ENCODE data around the gene FPR1.

FPR1 gene

DNA sequence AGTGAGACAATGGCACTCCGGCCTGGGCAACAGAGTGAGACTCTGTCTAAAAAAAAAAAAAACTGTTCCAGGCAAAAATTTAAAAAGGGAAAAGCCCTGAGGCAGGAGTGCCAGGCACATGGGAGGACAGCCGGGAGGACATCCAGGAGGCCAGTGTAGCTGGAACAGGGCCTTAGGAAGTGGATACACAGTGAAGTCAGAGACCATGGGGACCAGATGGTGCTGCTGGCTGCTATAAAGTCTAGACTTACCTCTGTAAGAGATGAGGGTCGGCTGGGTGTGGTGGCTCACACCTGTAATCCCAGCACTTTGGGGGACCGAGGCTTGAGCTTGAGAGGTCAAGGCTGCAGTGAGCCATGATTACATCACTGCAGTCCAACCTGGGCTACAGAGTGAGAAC is 42.9 kb downstream of the FPR1 start:
- in situ Hi-C loops (cut with MboI; ENCODE audit: low sequenced_read_pairs), result no loop called here

DNA sequence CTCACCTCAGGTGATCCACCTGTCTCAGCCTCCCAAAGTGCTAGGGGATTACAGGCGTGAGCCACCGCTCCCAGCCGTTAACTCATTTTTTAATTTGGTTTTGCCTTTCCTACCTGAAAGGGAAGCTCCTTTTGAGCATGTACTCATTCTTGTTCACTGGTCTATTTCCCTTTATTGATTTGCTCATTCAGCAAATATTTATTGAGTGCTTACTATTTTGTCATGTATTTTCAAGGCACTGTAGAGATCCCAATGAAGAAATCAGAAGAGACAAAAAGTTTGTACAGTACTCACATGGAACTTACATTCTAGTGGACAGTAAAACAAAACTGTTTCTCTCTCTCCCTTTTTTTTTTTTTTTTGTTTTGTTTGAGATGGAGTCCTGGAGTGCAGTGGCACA is 44.8 kb downstream of the FPR1 start:
- in situ Hi-C loops (cut with MboI; ENCODE audit: low sequenced_read_pairs), result no loop called here

DNA sequence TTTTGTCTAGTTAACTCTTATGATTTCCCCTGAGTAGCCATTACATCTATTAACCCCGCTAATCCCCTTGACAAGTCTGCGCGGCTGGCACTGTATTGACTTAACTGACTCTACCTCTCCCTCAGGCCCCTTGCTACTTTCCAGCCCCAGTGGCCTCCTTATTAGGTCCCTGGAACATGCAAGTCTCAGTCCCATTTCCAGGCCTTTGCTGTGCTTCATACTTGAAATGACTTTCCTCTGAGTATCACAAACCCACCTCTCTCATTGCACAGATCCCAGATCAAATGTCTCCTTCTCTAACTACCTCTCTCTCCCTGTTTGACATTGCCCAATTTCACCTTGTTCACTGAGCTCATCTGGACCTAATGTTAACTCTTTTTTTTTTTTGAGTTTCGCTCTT is 45.4 kb downstream of the FPR1 start:
- in situ Hi-C loops (cut with MboI; ENCODE audit: low sequenced_read_pairs), result no loop called here

DNA sequence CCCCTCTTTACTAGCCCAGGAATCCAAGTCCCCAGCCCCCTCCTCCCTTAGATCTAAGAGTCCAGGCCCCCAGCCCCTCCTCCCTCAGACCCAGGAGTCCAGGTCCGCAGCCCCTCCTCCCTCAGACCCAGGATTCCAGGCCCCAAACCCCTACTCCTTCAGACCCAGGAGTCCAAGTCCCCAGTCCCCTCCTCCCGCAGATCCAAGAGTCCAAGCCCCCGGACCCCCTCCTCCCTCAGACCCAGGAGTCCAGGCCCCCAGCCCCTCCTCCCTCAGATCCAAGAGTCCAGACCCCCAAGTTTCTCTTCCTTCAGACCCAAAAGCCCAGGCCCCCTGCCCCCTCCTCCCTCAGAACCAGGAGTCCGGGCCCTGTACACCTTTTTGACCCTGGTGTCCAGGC is 47.1 kb downstream of the FPR1 start:
- in situ Hi-C loops (cut with MboI; ENCODE audit: low sequenced_read_pairs), result no loop called here

DNA sequence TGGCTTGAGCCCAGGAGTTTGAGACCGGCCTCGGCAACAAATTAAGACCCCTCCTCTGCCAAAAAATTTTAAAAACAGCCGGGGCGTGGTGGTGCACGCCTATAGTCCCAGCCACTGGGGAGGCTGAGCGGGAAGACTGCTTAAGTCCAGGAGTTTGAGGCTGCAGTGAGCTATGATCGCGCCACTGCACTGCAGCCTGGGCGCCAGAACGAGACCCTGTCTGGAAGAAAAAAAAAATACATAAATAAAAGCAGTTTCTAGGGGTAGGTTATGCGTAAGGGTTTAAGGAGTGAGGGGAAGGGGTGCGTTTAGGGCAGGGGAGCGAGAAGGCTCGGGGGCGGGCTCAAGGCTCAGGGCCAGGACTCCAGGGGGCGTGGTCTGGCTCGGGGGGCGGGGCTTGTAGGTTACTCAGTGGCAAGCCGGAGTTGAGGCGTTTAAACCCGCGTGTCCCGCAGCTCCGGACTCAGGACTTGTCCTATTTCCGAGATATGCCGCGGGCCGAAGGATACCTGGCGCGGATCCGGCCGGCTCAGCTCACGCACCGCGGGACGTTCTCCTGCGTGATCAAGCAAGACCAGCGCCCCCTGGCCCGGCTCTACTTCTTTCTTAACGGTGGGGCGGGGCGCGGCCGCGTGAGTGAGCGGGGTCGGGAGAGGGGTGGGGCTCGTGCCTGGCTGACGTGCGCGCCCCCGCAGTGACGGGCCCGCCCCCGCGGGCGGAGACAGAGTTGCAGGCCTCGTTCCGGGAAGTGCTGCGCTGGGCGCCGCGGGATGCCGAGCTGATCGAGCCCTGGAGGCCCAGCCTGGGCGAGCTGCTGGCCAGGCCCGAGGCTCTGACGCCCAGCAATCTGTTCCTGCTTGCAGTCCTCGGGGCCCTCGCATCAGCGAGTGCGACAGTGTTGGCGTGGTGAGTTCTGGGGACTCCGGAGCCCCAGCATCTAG is 47.8 kb downstream of the FPR1 start:
- in situ Hi-C loops (cut with MboI; ENCODE audit: low sequenced_read_pairs), result no loop called here

DNA sequence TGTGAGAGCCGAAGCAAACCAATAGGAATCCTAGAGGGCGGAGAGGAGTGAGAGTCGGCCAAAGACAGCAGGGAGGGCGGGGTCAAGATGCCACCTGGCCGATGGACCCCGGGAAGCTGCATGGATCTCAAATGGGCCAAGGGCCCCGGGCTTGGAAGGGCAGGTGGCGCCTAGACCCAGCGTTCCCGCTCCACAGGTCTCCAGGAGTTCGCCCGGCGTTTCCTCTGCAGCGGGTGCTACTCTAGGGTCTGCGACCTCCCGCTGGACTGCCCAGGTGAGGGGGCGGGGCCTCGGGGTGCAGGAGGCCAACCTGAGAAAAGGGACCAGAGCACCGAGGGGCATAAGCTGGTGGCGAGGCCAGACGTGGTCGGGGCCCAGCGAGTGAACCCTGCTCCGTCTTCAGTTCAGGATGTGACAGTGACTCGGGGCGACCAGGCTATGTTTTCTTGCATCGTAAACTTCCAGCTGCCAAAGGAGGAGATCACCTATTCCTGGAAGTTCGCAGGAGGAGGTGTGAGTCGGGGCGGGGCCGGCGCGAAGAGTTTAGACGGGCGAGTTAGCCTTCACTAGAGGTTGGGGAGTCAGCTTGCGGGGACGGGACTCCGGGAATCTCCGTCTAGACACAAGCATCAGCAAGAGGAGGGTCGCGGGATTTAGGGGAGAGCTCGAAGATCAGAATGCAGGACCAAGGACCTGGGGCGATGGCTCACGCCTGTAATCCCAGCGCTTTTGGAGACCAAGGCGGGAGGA is 48.7 kb downstream of the FPR1 start:
- in situ Hi-C loops (cut with MboI; ENCODE audit: low sequenced_read_pairs), result no loop called here

DNA sequence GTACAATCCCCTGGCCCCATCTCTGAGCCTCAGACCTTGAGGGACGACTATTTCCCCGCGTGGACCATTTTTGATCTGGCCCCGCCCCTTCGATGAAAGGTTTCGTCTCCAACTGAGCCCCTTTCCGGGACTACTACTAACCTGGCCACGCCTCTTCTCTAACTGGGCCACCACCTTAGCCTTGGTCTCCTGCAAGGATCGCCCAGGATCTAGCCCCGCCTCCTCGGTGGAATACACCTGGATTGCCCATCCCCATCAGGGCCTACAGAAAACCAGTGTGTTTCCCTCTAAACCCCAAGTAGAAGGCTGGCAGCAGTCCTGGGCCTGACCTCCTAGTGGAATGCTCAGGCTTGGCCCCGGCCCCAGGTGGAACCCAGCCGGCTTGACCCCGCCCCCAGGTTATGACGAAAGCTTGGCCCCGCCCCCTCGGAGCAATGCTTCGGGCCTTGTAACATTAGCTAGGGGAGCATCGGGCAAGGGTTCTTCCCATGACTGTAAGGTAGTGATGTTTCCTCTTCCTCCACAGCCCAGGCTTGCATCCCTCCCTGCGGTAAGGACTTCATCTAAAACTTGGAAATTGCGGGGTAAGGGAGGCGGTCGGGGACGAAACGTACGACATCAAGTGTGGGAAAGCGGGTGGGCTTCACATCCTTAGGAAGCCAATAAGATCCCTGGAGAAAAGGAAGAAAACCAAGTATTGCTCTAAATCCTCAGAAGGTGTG is 49.4 kb downstream of the FPR1 start:
- in situ Hi-C loops (cut with MboI; ENCODE audit: low sequenced_read_pairs), result no loop called here

DNA sequence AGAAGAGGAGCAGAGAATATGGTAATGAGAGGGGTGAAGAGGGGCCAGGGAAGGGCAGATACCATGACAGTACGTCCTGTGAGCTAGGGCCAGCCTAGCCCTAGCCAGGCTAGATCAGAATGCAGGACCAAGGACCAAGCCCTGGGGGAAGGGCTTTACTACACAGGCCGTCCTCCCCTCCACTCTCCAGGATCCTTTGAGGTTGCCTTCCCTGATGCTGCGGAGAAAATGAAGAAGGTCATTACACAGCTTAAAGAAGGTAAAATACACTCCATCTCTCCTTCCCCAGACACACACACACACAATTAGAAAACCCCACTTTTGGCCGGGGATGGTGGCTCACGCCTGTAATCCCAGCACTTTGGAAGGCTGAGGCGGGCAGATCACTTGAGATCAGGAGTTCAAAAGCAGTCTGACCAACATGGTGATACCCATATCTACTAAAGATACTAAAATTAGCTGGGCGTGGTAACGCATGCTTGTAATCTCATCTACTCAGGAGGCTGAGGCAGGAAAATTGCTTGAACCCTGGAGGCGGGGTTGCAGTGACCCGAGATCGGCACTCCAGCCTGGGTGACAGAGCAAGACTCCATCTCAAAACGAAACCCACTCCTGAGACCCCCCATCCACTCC is 50.1 kb downstream of the FPR1 start:
- in situ Hi-C loops (cut with MboI; ENCODE audit: low sequenced_read_pairs), result no loop called here

DNA sequence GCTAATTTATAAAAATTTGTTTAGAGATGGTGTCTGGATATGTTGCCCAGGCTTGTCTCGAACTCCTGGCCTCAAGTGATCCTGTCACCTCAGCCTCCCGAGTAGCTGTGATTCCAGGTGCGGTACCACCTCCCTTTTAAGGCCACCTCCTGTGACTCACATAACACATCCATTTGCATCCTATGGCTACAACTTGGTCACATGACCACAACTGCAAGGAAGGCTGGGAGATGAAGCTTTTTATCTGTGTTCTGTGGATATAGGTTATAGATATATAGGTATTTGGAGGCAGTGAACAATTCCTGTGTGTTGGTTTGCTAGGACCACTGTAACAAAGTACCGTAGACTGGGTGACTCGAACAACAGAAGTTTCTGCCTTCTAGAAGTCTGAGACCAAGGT is 52.5 kb downstream of the FPR1 start:
- in situ Hi-C loops (cut with MboI; ENCODE audit: low sequenced_read_pairs), result no loop called here

DNA sequence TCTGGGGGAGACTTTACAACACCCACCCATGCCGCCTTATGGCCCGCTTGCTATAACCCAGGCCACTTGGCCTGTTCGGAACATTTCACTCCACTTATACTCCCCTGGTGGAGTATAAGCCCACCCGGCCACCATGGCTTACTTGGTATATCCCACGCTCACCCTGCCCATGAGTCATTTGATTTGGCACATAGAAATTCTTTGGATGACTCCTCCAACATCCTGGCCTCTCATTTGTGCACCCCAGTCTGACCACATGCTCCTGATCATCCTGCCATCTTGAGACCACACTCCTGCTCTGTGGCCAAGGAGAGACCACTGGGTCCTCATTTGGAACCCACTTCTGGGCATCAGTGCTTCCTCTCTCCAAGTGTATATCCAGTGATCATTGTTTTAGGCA is 53.4 kb downstream of the FPR1 start:
- in situ Hi-C loops (cut with MboI; ENCODE audit: low sequenced_read_pairs), result no loop called here

DNA sequence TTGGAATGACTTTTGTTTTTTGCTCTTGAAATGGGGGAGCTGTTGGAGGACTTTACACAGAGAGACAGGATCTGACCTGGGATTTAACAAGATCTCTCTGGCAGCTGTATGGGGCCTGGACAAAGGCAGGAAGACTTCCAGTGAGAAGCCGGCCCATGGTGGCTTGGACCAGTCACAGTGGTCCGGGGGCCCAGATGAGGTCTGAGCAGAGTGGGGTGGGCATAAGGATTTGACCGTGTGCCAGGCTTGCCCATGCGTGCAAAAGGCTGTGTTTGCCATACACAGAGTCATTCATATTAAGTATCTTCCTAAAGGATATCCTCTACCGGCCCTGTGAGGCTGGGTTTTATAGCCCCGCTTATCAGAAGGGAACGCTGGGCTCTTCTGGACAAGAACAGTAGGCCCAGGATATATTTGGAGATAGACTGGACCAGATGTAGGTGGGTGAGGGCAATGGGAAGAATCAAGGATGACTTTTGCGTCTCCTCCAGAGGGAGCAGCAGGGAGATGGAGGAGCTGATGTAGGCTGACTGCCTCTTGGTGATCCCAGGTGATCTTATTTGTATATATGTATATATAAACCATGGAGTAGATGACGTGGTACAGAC is 54.4 kb downstream of the FPR1 start:
- in situ Hi-C loops (cut with MboI; ENCODE audit: low sequenced_read_pairs), result no loop called here

DNA sequence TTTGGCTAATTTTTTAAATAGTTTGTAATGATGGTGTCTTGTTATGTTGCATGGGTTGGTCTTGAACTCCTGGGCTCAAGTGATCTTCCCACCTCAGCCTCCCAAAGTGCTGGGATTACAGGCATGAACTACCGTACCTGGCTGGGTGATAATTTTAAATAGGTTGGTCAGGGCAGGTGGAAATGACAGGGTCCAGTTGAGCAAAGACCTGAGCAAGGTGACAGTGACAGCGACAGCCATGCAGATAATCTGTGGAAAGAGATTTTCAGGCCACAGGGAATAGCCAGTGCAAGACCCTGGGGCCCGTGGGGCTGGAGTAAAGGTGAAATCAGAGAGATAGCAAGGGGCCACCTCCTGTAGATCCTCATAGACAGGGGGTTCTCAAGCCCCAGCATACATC is 55.1 kb downstream of the FPR1 start:
- in situ Hi-C loops (cut with MboI; ENCODE audit: low sequenced_read_pairs), result no loop called here

Data from HL-60/S4 treated with phorbol 12-myristate 13-acetate at 8.2 ng/mL for 4 days and 3 days (cell line).